ENCODE measurements around the gene AOX1. TPM values are rescaled to one million over a fixed set of nuclear protein-coding genes. Genes with fewer than 3 reads are reported as not detected.

Gene AOX1
- total RNA-seq, 1 experiment from 2014 or later = 3.0 TPM

DNA sequence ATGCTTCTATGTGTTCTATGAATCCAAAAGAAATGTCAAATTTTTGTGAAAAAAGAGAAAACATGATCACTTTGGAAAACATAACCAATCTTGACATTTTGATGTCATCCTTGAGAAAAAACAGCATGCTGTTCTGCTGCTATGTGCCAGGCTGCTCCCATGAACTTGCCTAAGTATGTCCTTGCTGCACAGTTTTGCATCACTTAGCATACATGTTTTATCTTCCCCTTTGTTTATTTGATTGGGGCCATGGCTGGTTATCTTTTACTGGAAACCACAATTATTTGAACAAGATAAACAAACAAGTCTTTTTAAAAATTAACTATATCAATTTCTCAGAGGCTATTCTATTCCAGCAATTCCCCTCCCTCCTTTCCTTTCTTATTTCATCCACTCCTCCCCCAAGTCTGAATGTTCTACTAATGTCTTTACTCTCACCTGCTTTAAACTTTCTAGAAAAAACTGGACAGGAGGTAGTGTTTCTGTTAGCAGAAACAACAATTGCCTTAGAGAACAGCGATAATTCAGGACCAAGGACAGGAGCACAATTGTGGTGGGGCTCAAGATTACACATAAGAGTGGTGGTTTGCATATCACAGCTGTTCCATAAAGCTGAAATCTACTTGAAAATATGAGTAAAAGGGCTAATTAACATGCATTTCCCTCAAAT lies 6.7 kb downstream of the AOX1 start:
- intact Hi-C loops (cut with micrococcal nuclease; ENCODE audit: unreplicated experiment) = no loop called here
- in situ Hi-C loops (cut with HindIII; ENCODE audit: low pct_unique_long_range_greater_than_20kb, low sequenced_read_pairs) = no loop called here
- Histone ChIP-seq H3K27ac (ENCODE audit: low read length) (no peak overlapping the region), H3K4me3 (ENCODE audit: low read depth in 2 of 2, low read length in 2 of 2) (no peak overlapping the region), H3K36me3 (ENCODE audit: control insufficient read depth, insufficient read depth, low read length) (no peaks in the 10 kb centered on the region), H3K9me3 (ENCODE audit: control insufficient read depth, insufficient read depth, low read depth, low read length) (no peaks in the 10 kb centered on the region), H3K4me1 (ENCODE audit: control insufficient read depth, insufficient read depth, low read length) (no peaks in the 10 kb centered on the region), H3K27me3 (ENCODE audit: control insufficient read depth, insufficient read depth, low read length) (no peaks in the 10 kb centered on the region)
- TF ChIP-seq TCF7L2 (IDR thresholded peaks at IDR 0.05; ENCODE audit: low read depth, low read length) = no peak
- TF ChIP-seq, protein P1, sequence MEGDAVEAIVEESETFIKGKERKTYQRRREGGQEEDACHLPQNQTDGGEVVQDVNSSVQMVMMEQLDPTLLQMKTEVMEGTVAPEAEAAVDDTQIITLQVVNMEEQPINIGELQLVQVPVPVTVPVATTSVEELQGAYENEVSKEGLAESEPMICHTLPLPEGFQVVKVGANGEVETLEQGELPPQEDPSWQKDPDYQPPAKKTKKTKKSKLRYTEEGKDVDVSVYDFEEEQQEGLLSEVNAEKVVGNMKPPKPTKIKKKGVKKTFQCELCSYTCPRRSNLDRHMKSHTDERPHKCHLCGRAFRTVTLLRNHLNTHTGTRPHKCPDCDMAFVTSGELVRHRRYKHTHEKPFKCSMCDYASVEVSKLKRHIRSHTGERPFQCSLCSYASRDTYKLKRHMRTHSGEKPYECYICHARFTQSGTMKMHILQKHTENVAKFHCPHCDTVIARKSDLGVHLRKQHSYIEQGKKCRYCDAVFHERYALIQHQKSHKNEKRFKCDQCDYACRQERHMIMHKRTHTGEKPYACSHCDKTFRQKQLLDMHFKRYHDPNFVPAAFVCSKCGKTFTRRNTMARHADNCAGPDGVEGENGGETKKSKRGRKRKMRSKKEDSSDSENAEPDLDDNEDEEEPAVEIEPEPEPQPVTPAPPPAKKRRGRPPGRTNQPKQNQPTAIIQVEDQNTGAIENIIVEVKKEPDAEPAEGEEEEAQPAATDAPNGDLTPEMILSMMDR (IDR thresholded peaks at IDR 0.05) = no peak
- TF ChIP-seq POLR2AphosphoS5 (IDR thresholded peaks at IDR 0.05; ENCODE audit: low read depth, low read length) = no peak
- TF ChIP-seq SIN3A (IDR thresholded peaks at IDR 0.05; ENCODE audit: borderline replicate concordance, insufficient read depth, low read depth, low read length) = no peak
- TF ChIP-seq, protein P2, sequence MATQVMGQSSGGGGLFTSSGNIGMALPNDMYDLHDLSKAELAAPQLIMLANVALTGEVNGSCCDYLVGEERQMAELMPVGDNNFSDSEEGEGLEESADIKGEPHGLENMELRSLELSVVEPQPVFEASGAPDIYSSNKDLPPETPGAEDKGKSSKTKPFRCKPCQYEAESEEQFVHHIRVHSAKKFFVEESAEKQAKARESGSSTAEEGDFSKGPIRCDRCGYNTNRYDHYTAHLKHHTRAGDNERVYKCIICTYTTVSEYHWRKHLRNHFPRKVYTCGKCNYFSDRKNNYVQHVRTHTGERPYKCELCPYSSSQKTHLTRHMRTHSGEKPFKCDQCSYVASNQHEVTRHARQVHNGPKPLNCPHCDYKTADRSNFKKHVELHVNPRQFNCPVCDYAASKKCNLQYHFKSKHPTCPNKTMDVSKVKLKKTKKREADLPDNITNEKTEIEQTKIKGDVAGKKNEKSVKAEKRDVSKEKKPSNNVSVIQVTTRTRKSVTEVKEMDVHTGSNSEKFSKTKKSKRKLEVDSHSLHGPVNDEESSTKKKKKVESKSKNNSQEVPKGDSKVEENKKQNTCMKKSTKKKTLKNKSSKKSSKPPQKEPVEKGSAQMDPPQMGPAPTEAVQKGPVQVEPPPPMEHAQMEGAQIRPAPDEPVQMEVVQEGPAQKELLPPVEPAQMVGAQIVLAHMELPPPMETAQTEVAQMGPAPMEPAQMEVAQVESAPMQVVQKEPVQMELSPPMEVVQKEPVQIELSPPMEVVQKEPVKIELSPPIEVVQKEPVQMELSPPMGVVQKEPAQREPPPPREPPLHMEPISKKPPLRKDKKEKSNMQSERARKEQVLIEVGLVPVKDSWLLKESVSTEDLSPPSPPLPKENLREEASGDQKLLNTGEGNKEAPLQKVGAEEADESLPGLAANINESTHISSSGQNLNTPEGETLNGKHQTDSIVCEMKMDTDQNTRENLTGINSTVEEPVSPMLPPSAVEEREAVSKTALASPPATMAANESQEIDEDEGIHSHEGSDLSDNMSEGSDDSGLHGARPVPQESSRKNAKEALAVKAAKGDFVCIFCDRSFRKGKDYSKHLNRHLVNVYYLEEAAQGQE (IDR thresholded peaks at IDR 0.05; ENCODE audit: insufficient read depth in 1 of 2, low read depth in 2 of 2, low read length in 1 of 2) = peak; percentile 82 to 90
- no peak for ATAC-seq
- ChIA-PET CTCF (no interaction called here), POLR2A (no interaction called here)
- no TSS peak for BruUV-seq (replicated peaks)
- no peak for DNase-seq (ENCODE audit: low read depth, low spot score)

DNA sequence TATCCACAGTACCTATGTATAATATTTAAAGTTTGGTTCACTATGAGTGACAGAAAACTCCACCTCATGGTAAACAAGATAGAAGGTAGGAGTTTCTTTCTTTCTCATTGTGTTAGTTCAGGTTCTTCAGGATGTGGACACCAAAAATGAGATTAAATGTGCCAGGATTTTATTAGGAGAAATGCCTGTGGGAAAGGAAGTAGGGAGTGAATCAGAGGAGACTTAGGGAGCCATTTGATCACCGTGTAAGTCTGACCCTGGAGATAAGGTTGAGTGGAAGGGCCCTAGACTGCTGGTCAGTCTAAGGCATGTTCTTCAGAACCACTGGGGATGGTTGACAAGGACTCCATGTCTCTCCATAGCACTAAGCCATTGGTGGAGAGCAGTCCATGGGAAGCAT lies 8.1 kb downstream of the AOX1 start:
- ATAC-seq (no peak), DNase-seq (ENCODE audit: low read depth, low spot score) (no peak)
- intact Hi-C loops (cut with micrococcal nuclease; ENCODE audit: unreplicated experiment) (no loop called here), in situ Hi-C loops (cut with HindIII; ENCODE audit: low pct_unique_long_range_greater_than_20kb, low sequenced_read_pairs) (no loop called here)
- no TSS peak for BruUV-seq (replicated peaks)
- CTCF ChIA-PET = no interaction called here
- Histone ChIP-seq H3K9me3 (ENCODE audit: control insufficient read depth, insufficient read depth, low read depth, low read length) (no peaks in the 10 kb centered on the region), H3K4me1 (ENCODE audit: control insufficient read depth, insufficient read depth, low read length) (no peaks in the 10 kb centered on the region), H3K4me3 (ENCODE audit: low read depth in 2 of 2, low read length in 2 of 2) (no peak overlapping the region), H3K27me3 (ENCODE audit: control insufficient read depth, insufficient read depth, low read length) (no peaks in the 10 kb centered on the region), H3K27ac (ENCODE audit: low read length) (no peak overlapping the region), H3K36me3 (ENCODE audit: control insufficient read depth, insufficient read depth, low read length) (no peaks in the 10 kb centered on the region)
- POLR2A ChIA-PET = no interaction called here
- TF ChIP-seq POLR2AphosphoS5 (IDR thresholded peaks at IDR 0.05; ENCODE audit: low read depth, low read length) (no peak), TCF7L2 (IDR thresholded peaks at IDR 0.05; ENCODE audit: low read depth, low read length) (no peak), SIN3A (IDR thresholded peaks at IDR 0.05; ENCODE audit: borderline replicate concordance, insufficient read depth, low read depth, low read length) (no peak)
- TF ChIP-seq, protein P1 (IDR thresholded peaks at IDR 0.05) = no peak
- TF ChIP-seq, protein P2 (IDR thresholded peaks at IDR 0.05; ENCODE audit: insufficient read depth in 1 of 2, low read depth in 2 of 2, low read length in 1 of 2) = no peak

All from Panc1 (cell line).